ENCODE measurements around the gene CDK8.

Gene CDK8

GRCh38 chr13:26259634-26260033 lies 5.7 kb downstream of the CDK8 start:
- TF ChIP-seq CTCF (IDR thresholded peaks at IDR 0.05; ENCODE audit: insufficient read depth, low read length, poor library complexity, severe bottlenecking), result no peak
- H3K27me3 ChIP-seq (replicated peaks; ENCODE audit: control insufficient read depth, insufficient read depth, low read length), result no peaks in the 10 kb centered on the region
- H3K4me3 ChIP-seq (replicated peaks; ENCODE audit: low read depth, low read length), result no peak overlapping the region
- no peak for DNase-seq (ENCODE audit: extremely low read depth, insufficient read length)
- H3K36me3 ChIP-seq (ENCODE audit: control insufficient read depth, insufficient read depth, low read length), result no peaks in the 10 kb centered on the region

GRCh38 chr13:26262156-26262555 lies 8.2 kb downstream of the CDK8 start:
- TF ChIP-seq CTCF (IDR thresholded peaks at IDR 0.05; ENCODE audit: insufficient read depth, low read length, poor library complexity, severe bottlenecking), result no peak
- no peaks in the 10 kb centered on the region for H3K36me3 ChIP-seq (ENCODE audit: control insufficient read depth, insufficient read depth, low read length)
- no peak overlapping the region for H3K4me3 ChIP-seq (replicated peaks; ENCODE audit: low read depth, low read length)
- H3K27me3 ChIP-seq (replicated peaks; ENCODE audit: control insufficient read depth, insufficient read depth, low read length), result no peaks in the 10 kb centered on the region
- no peak for DNase-seq (ENCODE audit: extremely low read depth, insufficient read length)

DNA sequence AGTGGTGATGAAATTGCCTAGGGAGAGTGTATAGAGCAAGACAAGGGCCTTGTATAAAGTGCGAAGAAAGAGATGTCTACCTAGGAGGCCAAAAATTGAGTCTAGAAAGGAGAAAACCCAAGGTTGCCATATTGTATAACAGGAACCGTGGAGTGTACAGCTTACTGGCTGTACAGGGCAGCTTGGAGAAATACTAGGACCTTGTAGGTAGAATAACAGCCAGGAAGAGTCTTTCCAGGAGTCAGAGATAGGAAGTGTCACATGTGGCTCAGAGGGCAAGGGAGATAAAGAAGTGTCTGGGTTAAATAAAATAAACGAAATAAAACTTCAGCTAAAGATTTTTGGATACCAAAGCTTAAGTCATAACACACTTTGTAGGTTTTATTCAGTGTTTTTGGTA lies 12.4 kb downstream of the CDK8 start:
- no peaks in the 10 kb centered on the region for H3K36me3 ChIP-seq (ENCODE audit: control insufficient read depth, insufficient read depth, low read length)
- TF ChIP-seq CTCF (IDR thresholded peaks at IDR 0.05; ENCODE audit: insufficient read depth, low read length, poor library complexity, severe bottlenecking), result no peak

GRCh38 chr13:26270707-26271106 lies 16.8 kb downstream of the CDK8 start:
- Histone ChIP-seq H3K4me3 (replicated peaks; ENCODE audit: low read depth, low read length) (no peak overlapping the region), H3K27me3 (replicated peaks; ENCODE audit: control insufficient read depth, insufficient read depth, low read length) (no peaks in the 10 kb centered on the region), H3K36me3 (ENCODE audit: control insufficient read depth, insufficient read depth, low read length) (no peaks in the 10 kb centered on the region)
- TF ChIP-seq CTCF (IDR thresholded peaks at IDR 0.05; ENCODE audit: insufficient read depth, low read length, poor library complexity, severe bottlenecking), result no peak
- DNase-seq (ENCODE audit: extremely low read depth, insufficient read length), result no peak

More for the DNA sequence above, 12.4 kb downstream of the CDK8 start:
- Histone ChIP-seq H3K4me3 (replicated peaks; ENCODE audit: low read depth, low read length) (no peak overlapping the region), H3K27me3 (replicated peaks; ENCODE audit: control insufficient read depth, insufficient read depth, low read length) (no peaks in the 10 kb centered on the region)
- DNase-seq (ENCODE audit: extremely low read depth, insufficient read length), result no peak

DNA sequence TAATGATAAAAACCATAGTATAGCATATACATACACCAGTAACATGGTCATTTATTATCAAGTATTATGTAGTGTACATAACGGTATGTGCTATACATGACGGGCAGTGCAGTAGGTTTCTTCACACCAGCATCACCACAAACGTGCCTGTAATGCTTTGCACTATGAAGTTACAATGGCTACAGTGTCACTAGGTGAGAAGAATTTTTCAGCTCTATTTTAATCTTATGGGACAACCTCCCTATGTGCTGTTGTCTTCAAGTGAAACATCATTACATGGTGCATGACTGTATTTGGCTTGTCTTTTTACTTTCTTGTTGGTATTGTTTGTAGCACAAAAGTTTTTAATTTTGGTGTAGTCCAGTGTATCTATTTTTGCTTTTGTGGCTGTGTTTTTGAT lies 18.7 kb downstream of the CDK8 start:
- Histone ChIP-seq H3K36me3 (ENCODE audit: control insufficient read depth, insufficient read depth, low read length) (no peaks in the 10 kb centered on the region), H3K27me3 (replicated peaks; ENCODE audit: control insufficient read depth, insufficient read depth, low read length) (no peaks in the 10 kb centered on the region), H3K4me3 (replicated peaks; ENCODE audit: low read depth, low read length) (no peak overlapping the region)
- DNase-seq (ENCODE audit: extremely low read depth, insufficient read length), result no peak
- TF ChIP-seq CTCF (IDR thresholded peaks at IDR 0.05; ENCODE audit: insufficient read depth, low read length, poor library complexity, severe bottlenecking), result no peak

DNA sequence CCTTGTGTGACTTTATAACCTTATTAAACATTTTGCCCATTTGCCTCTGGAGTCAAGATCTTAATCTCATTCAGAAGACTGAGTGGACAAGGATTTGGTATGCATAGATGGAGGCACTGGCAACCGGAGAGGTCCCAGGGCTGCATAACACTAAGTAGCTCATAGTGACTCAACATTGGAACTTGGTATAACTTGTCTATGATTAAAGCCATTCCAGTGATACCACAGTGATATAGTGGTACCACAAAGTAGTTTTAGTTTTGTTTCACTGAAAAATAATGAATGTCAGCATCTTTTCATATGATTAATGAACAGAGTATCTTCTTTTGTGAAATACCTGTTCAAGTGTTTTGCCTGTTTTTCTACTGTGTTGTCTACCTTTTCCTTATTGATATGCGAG lies 26.4 kb downstream of the CDK8 start:
- no peaks in the 10 kb centered on the region for H3K27me3 ChIP-seq (replicated peaks; ENCODE audit: control insufficient read depth, insufficient read depth, low read length)
- no peak overlapping the region for H3K4me3 ChIP-seq (replicated peaks; ENCODE audit: low read depth, low read length)
- no peak for TF ChIP-seq CTCF (IDR thresholded peaks at IDR 0.05; ENCODE audit: insufficient read depth, low read length, poor library complexity, severe bottlenecking)
- DNase-seq (ENCODE audit: extremely low read depth, insufficient read length), result no peak
- H3K36me3 ChIP-seq (ENCODE audit: control insufficient read depth, insufficient read depth, low read length), result no peaks in the 10 kb centered on the region; the same call in 1 of the 2 replicates

Measured in GM06990 (cell line).